K562 (cell line): Measurements from ENCODE around the gene LRRC61. TPM values are rescaled to one million over a fixed set of nuclear protein-coding genes. Genes with fewer than 3 reads are reported as not detected.

Experiments
- DACH1 ChIP-seq: fragments of 450-650 bp; IDR thresholded peaks from 2 replicates; pipeline ENCODE4 v1.6.1; 2018; ENCODE audit not compliant: partially characterized antibody
- HES1 ChIP-seq: fragments of 450-650 bp; IDR thresholded peaks from 2 replicates; pipeline ENCODE4 v1.6.1; 2016; ENCODE audit warnings: low read depth, mild to moderate bottlenecking, moderate library complexity
- HMGXB4 ChIP-seq: sonication (generic); formaldehyde crosslinking; IDR thresholded peaks from 2 replicates; pipeline ENCODE4 v1.8.1; 2023; ENCODE audit warnings: mild to moderate bottlenecking, missing genetic modification reagents
- ILK ChIP-seq: fragments of 450-650 bp; IDR thresholded peaks from 2 replicates; pipeline ENCODE4 v1.6.1; 2016; ENCODE audit warnings: missing genetic modification characterization, low read depth, mild to moderate bottlenecking, missing compliant biosample characterization, moderate library complexity, borderline replicate concordance
- L3MBTL2 ChIP-seq: fragments of 450-650 bp; IDR thresholded peaks from 2 replicates; pipeline ENCODE4 v1.6.1; 2016; ENCODE audit warnings: mild to moderate bottlenecking, moderate library complexity
- MGA ChIP-seq: fragments of 450-650 bp; IDR thresholded peaks from 2 replicates; pipeline ENCODE4 v1.6.1; 2016; ENCODE audit warnings: mild to moderate bottlenecking, moderate library complexity
- NCOA1 ChIP-seq: fragments of 450-650 bp; IDR thresholded peaks from 2 replicates; pipeline ENCODE4 v1.6.1; 2016; ENCODE audit warnings: low read depth
- PML ChIP-seq: IDR thresholded peaks from 2 replicates; pipeline ENCODE4 v1.6.1; 2012; ENCODE audit warnings: low read length, inconsistent platforms
- ZEB2 ChIP-seq: fragments of 450-650 bp; IDR thresholded peaks from 2 replicates; pipeline ENCODE4 v1.6.1; 2016
- ZMIZ1 ChIP-seq, 2 experiments: fragments of 150-350 bp in 1 of 2; IDR thresholded peaks; 2 replicates each; pipeline ENCODE4 v1.6.1; 2012 to 2016; ENCODE audit warnings: low read depth in 2 of 2, low read length in 2 of 2, mild to moderate bottlenecking in 1 of 2, moderate library complexity in 1 of 2
- polyA plus RNA-seq, 8 experiments: library from polyadenylated mRNA; depleted of rRNA in 4 of 8; stranded (reverse) in 5 of 8; unstranded in 3 of 8; fragments of >200 nt; fragmentation: Nextera tagmentation in 2 of 8; fragmentation: Illumina TruSeq in 1 of 8; extraction: Ambion mirVana in 2 of 8; extraction: Trizol in 1 of 8; gene quantifications; 2 replicates each; pipeline versions ENCODE4 v1.2.1 to v1.2.3, GENCODE V29; 2011 to 2014; ENCODE audit warnings: inconsistent platforms in 1 of 8, missing spikeins in 1 of 8
- total RNA-seq, 7 experiments: library from RNA; depleted of rRNA in 6 of 7; stranded (reverse); fragments of >200 nt in 6 of 7; fragmentation: Illumina TruSeq in 2 of 7; extraction: Trizol in 2 of 7; gene quantifications; 2 replicates each; pipeline versions ENCODE4 v1.2.1 to v1.2.3, GENCODE V29; 2011 to 2021; ENCODE audit warnings: low replicate concordance in 1 of 7

Gene LRRC61
- total and polyA plus RNA-seq, 9 of the 15 experiments (the other 6 are each of a cell fraction or from before 2014, with no cell fraction given), result 1.3 to 55.2 (median 35.2) TPM

GRCh38 chr7:150313367-150313809 is 9.8 kb upstream of the LRRC61 start (continued):
- TF ChIP-seq MGA (0 out of 2 replicates have a peak, but pooled peaks have one; percentile 18), HES1 (peak; percentile 73), ZEB2 (peak; percentile 99), ILK (tag) (peak; percentile 19; the same call in 1 of the 2 replicates), ZMIZ1 (IDR thresholded peaks at IDR 0.05; ENCODE audit: low read depth in 2 of 2, low read length in 2 of 2) (peak in 1 of 2 experiments; percentile 68; a peak in 2 of 4 replicates), NCOA1 (peak; percentile 55), PML (peak; percentile 95), DACH1 (peak; percentile 49), L3MBTL2 (peak; percentile 12; the same call in 1 of the 2 replicates), HMGXB4 (CRISPR knock-in tag) (no peak)
